HEK293 (cell line): Measurements from ENCODE around the gene SPATA31D3.
"Not testable (repeated sequence)": the region's sequence is repeated elsewhere in the genome, so short reads cannot be mapped to it uniquely, and the experiment has no call there.

Experiments used
- SCRT2 ChIP-seq: fragments of 450-650 bp; formaldehyde crosslinking; IDR thresholded peaks from 2 replicates; pipeline ENCODE4 v1.5.1; 2016; ENCODE audit warnings: missing biosample characterization, missing genetic modification characterization
- ZNF24 ChIP-seq: fragments of 450-650 bp; formaldehyde crosslinking; IDR thresholded peaks from 2 replicates; pipeline ENCODE4 v1.5.1; 2016; ENCODE audit warnings: missing biosample characterization, missing genetic modification characterization
- TF ChIP-seq, protein P1 (sequence below): fragments of 450-650 bp; formaldehyde crosslinking; IDR thresholded peaks from 2 replicates; pipeline ENCODE4 v1.5.1; 2016; ENCODE audit warnings: missing biosample characterization, missing genetic modification characterization
- TF ChIP-seq, protein P2 (sequence below): fragments of 450-650 bp; formaldehyde crosslinking; IDR thresholded peaks from 2 replicates; pipeline ENCODE4 v1.5.1; 2016; ENCODE audit warnings: missing biosample characterization, missing genetic modification characterization

DNA sequence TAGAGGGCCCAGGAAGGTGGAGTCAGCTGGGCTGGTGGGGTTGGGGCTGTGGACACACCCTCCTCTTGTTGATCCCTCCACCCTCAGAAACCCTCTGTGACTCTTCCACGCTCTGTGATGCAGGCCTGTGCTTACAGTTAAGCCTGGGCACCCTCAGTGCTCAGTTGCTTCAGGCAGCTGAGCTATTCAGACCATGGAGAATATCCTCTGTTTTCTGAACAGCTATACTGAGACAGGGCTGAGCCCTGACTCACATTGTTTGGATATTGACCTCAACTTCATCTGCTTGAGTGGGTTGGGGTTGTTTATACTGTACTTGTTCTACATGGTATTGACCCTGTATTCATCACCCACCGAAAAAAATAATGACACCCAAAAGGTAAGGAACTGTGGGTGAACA, at the start of gene SPATA31D3:
- TF ChIP-seq, protein P1, sequence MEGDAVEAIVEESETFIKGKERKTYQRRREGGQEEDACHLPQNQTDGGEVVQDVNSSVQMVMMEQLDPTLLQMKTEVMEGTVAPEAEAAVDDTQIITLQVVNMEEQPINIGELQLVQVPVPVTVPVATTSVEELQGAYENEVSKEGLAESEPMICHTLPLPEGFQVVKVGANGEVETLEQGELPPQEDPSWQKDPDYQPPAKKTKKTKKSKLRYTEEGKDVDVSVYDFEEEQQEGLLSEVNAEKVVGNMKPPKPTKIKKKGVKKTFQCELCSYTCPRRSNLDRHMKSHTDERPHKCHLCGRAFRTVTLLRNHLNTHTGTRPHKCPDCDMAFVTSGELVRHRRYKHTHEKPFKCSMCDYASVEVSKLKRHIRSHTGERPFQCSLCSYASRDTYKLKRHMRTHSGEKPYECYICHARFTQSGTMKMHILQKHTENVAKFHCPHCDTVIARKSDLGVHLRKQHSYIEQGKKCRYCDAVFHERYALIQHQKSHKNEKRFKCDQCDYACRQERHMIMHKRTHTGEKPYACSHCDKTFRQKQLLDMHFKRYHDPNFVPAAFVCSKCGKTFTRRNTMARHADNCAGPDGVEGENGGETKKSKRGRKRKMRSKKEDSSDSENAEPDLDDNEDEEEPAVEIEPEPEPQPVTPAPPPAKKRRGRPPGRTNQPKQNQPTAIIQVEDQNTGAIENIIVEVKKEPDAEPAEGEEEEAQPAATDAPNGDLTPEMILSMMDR, result not testable (repeated sequence)
- TF ChIP-seq ZNF24, SCRT2 (tag by site-specific recombination): not testable (repeated sequence)
- TF ChIP-seq, protein P2, sequence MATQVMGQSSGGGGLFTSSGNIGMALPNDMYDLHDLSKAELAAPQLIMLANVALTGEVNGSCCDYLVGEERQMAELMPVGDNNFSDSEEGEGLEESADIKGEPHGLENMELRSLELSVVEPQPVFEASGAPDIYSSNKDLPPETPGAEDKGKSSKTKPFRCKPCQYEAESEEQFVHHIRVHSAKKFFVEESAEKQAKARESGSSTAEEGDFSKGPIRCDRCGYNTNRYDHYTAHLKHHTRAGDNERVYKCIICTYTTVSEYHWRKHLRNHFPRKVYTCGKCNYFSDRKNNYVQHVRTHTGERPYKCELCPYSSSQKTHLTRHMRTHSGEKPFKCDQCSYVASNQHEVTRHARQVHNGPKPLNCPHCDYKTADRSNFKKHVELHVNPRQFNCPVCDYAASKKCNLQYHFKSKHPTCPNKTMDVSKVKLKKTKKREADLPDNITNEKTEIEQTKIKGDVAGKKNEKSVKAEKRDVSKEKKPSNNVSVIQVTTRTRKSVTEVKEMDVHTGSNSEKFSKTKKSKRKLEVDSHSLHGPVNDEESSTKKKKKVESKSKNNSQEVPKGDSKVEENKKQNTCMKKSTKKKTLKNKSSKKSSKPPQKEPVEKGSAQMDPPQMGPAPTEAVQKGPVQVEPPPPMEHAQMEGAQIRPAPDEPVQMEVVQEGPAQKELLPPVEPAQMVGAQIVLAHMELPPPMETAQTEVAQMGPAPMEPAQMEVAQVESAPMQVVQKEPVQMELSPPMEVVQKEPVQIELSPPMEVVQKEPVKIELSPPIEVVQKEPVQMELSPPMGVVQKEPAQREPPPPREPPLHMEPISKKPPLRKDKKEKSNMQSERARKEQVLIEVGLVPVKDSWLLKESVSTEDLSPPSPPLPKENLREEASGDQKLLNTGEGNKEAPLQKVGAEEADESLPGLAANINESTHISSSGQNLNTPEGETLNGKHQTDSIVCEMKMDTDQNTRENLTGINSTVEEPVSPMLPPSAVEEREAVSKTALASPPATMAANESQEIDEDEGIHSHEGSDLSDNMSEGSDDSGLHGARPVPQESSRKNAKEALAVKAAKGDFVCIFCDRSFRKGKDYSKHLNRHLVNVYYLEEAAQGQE (tag by site-specific recombination), result not testable (repeated sequence)
